CD1c-positive myeloid dendritic cell (primary cell): ENCODE measurements around the gene MAST4.

Source experiments
- DNase-seq: peaks from one replicate; pipeline ENCODE4 v3.0.0-alpha.2; 2016; ENCODE audit errors: extremely low spot score

The MAST4 gene

DNA sequence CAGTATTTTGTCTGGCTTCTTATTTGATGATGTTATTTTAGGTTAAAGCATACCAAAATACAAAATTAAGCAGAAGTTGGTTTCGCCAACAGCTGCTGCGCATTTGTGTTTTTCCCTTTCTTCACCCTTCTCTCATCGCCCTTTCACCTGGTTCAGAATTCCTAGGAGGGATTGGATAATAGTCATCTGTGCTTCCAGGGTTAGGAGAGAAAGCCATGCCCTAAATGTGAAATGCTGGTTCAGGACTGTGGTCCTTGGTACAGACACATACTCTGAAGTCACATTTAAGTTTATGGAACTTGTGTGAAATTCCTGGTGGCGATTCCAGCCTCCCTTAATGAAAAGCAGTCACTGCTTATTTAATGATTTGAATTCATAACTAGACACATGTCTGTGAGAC, 7.7 kb downstream of the MAST4 start:
- no peak for DNase-seq

DNA sequence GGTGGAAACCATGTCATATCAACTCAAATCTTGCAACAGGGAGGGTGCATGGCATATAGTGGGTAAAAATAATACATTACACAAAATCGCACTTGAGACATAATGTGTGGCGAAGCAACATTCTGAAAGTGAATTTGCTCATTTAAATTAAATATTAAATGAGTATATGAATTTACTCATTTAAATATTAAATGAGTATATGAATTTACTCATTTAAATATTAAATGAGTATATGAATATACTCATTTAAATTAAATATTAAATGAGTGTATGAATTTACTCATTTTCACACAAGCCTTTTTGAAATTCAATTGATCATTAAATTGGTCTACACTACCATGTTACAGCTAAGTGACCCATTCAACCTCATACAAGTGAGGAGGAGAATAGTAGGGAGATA, 10.5 kb downstream of the MAST4 start:
- no peak for DNase-seq

DNA sequence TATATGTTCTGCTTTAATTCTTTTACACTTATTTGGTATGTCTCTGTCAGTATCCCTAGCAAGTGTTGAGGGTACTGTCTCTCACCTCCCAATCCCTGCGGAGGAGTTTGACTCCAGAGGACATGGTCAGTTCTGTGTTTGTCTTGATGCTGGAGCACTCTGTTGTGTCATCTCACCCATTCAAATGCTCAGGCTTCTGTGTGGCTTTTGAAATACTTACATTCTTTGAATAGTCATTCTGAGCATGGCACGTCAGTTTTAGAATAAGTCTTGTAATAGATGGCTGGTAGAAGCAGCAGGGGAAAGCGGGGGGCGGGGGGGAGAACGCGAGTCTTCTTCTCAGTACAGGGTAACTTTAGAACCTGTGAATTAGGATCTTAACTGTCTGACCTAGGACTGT, 12.3 kb downstream of the MAST4 start:
- DNase-seq, result no peak

DNA sequence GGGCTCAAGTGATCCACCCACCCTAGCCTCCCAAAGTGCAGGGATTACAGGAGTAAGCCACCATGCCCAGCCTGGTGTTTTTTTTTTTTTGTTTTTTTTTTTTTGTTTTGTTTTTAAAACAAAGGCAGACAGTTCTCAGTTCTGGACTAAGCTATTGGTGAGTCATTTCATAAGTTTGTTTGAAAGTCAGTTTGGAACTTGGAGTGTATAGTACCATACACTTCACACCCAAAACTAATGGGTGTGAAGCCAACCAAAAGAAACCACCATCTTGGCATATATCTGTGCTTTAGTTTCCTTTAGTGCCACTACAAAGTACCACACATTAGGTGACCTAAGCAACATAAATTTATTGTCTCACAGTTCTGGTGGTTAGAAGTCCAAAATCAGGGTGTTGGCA, 13.4 kb downstream of the MAST4 start:
- DNase-seq, result no peak

DNA sequence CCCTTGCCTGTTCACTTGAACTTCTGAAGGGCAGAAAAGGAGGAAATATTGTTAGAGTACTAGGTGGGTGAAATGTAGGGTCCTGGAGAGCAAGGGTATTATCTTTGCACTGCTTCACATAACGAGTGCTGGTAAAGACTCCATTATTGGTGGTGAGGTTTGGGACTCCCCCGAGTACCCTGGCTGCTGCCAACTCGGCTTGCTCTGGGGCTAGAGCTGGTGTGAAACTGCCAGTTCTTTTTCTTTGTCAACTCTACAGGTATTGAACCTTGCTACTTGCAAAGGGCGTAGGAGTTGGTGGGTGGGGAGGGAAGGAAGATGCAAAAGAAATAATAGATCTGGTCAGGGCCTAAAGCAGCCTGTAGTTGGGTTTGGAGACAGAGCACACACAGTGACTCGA, 16.0 kb downstream of the MAST4 start:
- DNase-seq, result no peak

DNA sequence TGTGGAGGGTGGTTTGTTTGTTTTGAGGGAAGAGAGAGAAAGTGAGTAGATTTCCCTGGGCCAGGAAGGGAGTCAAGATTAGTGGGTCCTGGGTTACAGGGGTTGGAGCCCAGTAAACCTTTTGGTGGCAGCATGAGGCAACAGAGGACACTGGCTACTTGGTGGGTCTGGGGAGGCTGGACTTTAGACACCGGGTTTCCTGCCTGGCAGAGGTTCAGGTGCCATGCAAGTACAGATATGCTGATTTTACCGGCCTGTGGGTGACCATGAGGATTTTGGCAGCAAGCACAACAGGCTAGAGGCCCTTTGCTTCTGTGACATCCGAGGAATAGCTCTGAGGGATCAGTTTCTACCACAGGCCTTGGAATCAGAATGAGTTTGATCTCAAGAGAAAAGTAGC, 18.9 kb downstream of the MAST4 start:
- no peak for DNase-seq

- no peak for DNase-seq
Measured at GRCh38 chr5:66615894-66616293, 19.7 kb downstream of the MAST4 start.

DNA sequence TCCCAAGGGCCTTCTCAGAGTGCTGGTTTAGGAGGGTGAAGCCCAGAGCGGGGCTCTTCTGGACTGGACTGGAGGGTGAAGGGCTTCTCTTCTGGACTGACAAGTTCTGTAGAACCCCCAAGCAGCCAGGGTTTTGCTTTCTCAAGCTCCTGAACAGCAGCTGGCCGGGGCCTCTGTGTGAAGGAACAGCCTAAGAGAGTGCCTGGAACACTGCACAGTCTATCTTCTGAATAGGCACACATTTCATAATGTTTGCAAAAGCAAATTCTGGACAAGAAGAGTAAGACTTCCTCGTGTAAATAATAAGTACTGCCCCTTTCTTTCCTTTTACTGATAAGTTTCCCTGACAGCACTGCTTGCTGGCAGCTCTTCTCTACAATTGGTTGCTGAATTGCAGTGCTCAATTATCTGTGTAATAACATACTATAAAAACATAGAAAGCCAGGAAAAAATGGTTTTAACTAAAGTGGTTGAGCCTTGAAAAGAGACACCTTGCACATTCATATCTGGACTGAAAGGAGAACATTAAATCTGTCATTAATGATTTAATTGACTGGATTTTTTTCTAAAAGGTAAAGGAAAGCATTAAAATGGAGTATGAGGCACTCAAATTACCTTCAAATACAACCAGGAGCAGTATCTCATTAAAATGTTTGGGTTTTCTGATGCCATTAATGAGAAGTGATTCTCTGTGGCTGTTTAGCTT, 20.5 kb downstream of the MAST4 start:
- DNase-seq, result no peak

DNA sequence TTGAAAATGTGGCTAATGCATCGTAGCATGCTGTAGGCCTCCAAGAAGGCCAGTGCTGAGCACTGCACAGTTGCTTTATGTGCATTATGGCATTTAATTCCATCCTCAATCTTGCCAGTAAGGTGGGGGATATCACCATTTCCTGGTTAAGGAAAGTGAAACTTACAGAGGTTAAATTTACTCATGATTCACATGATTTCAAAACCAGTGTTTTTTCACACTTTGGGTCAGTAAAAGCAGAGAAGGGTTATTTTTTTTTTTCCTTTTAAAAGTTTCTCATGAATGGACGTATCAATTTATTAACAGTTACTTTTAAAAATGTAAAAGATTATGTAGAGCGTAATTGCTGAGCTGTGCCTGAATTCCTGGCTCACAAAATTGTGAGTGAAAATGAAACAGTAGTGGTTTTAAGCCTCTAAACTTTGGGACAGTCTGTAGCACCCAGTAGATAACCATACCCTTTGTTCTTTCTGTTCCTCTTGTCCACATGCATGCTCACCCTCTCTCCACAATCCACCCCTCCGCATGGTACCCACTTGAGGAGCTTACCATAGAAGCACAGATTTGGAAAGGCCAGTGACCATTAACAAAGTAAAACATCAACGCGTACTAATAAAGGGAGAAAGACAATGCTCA, 21.2 kb downstream of the MAST4 start:
- DNase-seq, result no peak

DNA sequence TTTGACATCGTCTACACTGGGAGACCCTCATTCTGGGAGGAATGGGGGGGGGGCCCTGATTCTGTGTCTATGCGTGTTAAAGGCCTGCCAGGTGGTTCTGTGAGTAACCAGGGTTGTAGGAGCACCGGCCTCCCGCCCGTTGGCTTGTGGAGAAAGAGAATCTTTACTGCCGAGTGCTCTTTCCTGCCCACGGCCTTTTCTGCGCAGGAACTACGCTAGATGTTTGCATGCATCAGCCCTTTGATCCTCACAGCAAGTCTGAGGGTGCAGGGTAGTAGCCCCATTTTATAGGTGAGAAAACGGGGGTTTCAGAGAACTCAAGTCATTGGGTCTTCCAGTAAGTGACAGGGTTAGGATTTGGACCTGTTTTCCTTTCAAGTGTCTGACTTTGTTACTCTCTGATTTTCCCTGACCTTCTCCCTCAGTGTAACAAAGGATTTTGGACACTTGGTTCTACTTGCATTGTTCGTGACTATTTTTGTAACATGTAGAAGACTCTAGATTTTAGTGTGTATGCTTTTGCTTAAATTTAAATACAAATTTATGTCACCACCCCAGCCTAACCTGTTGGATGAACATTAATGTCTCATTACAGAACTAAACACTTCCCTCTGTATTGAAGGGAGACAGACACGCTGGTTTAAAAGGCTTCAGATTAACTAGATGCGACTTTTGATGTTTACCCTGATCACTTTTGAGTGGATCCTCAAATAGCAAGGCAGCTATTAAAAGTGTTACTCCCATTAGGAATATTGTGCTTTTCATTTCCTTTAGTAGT, 22.0 kb downstream of the MAST4 start:
- no peak for DNase-seq

GRCh38 chr5:66620711-66621110, 24.5 kb downstream of the MAST4 start:
- DNase-seq, result no peak

GRCh38 chr5:66621146-66621545, 25.0 kb downstream of the MAST4 start:
- DNase-seq, result no peak

GRCh38 chr5:66621736-66622135, 25.5 kb downstream of the MAST4 start:
- DNase-seq, result no peak

DNA sequence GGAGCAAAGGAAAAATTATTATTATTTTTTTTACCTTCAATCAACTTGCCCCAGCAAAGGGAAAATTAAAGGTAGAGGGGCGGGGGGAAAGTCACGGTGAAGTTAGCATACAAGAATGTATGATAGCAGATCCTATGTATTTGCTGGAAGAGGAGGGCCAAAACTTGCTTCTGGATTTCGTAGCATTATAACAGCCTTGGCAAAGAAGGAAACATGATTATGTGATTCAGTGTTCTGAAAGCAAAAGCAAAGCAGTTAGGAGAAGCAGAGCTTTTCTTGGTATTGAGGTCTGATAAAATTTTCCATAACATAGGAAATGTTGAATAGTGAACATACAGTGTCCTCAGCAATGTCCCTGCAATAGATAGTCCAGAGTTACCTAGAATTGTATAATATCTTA, 32.4 kb downstream of the MAST4 start:
- DNase-seq, result no peak

GRCh38 chr5:66629446-66629845, 33.3 kb downstream of the MAST4 start:
- no peak for DNase-seq

DNA sequence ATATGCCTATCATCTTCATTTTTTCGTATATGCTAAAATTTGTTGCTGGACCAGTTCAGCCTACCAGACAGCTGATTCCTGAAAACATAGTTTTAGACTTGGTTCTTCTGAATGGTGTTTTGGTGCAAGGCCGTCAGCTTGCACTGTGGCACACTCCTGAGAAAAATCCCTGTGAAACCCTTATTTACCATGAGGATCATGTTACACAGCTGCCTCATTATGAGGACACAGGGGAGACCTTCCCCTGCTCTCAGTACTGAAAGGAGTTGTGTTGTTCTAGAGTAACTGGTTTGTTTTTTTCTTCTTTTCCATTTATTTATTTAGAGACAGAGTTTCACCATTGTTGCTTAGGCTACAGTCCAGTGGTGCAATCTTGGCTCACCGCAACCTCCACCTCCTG, 37.6 kb downstream of the MAST4 start:
- DNase-seq, result no peak

DNA sequence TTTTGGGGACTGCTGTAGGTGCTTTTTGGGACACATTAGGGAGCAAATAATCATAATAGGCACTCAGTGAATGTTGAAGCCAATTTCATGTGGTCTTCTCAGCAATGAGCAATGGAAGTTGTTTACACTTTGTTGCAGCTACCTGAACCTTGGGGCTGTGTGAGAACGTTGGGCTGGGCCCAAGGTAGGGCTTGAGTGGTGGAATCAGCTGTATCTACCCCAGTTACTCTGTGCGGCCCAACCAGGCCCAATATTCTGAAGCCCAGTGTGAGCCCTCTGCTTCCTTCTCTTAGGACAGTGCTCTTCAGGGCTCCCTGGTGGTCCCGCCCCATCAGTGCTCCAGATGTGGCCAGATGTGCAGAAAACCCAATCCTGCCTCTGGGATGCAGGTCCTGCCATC, 38.4 kb downstream of the MAST4 start:
- no peak for DNase-seq

DNA sequence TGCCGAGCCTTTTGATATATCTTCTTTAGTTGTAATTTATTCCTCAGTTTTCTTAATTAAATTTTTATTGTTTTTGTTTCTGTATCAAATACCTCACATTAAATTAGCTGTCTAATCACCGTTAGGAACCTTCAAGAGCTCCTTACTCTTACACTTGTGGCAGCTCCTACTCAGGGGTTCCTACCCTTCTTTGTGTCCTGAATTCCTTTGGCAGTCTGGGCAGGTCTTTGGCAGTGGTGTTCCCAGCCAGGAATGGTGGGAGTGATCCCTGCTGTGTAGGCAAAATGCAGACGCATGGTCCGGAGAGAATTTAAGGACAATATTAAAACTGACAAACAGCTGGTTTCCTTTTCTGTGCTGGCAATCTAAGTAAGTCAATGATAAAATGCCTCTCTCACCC, 41.8 kb downstream of the MAST4 start:
- DNase-seq, result no peak

GRCh38 chr5:66639037-66639436, 42.8 kb downstream of the MAST4 start:
- DNase-seq, result no peak

- no peak for DNase-seq
Measured at GRCh38 chr5:66642538-66642937, 46.3 kb downstream of the MAST4 start.

GRCh38 chr5:66643387-66643786, 47.2 kb downstream of the MAST4 start:
- no peak for DNase-seq

DNA sequence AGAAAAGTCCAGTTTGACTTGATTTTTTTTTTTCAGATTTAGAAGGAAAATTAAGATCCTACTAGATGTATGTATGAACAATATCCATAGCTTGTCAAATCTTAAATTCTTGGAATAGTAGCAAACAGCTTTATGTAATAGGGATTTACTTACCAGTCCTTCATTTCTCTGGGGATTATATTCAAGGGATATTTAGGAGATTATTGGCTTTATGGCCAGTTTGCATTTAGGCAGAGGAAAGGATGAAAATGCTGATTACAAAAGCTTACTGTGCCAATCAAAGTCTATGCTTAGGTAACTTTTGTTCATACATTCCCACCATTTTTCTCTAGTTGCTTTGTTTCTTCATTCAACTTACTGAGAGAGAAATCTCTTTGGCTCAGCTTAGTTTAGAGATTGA, 47.9 kb downstream of the MAST4 start:
- DNase-seq, result no peak

DNA sequence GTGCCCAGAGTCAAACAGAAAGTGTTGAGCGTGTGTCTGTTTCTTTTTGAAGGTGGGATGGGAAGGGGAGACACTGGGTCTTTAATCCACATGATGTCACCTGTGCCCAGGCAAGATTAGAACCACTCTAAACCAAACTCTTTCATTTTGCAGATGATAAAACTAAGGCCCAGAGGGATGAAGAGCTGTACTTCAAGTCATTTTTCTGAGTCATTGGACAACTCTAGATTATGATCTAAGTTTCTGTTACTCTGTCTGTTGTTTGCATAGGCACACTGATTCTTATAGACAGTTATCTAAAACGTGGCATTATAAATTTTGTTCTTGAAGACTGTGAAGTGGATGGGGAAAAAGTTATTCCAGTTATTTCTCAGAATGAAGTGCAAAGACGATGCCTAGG, 48.8 kb downstream of the MAST4 start:
- DNase-seq, result no peak
